NCI-H187 treated with DMSO at 0.1 percent for 48 hours (cell line): ENCODE measurements around the gene UNC13C.

Source experiments
- DNase-seq: peaks from one replicate; lab custom pipeline; 2025; lab: John Stamatoyannopoulos, UW

UNC13C gene

GRCh38 chr15:54644796-54645195 is 666.6 kb downstream of the UNC13C start:
- DNase-seq: no peak

- DNase-seq: no peak
Measured at GRCh38 chr15:54659646-54660045, 681.4 kb downstream of the UNC13C start.

DNA sequence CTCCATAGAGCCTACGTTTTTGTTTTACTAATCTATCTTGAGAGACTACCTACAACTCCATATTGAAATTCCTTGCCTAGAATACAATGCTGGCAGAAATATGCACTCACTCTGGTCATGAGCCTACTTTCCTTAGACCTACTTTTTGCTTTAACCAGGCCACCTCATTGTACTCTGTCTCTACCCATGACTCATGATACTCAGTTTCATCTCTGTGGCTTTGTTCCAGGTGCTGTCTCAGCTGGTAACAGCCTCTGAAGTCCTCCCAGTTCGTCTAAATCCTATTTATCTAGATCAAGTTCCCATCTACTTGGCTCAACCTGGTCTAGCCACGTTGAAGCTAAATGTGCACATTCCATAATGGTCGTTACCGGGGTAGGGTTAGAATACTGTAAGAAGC is 682.1 kb downstream of the UNC13C start:
- no peak for DNase-seq

DNA sequence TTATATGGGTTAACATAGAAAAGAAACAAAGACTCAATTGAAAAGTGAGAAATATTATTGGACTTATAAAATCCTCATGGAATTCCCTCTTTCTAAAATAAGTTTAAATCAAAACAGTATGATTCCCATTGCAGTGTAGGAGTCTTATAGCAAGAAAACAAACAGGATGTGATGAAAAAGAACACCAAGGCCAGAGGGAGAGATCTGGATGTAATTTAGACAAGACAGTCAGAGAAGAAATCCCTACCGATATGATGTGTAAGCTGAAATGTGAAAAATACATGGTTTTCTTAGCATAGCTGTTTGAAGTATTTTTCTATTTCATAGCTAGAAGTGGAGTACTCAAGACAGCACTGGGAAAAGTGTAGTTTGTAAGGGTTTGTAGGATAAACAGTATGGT is 697.0 kb downstream of the UNC13C start:
- DNase-seq: no peak

DNA sequence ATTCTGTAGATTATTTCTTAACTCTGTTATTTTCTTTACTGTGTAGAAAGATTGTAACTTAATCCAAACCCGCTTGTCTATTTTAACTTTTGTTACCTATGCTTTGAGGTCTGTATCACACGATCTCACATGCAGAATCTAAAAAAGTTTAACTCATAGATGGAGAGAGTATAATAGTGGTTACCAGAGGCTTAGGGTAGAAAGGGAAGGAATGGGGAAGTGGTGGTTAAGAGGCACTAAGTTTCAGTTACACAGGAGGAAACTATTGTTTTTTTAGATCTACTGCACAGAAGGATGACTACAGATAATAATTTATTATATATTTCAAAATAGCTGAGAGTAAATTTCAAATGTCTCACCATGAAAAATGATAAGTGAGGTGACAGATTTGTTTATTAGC is 703.3 kb downstream of the UNC13C start:
- DNase-seq: no peak
